Type B pancreatic cell (in vitro differentiated cells): Measurements from ENCODE around the gene STEAP1B. TPM values are rescaled to one million over a fixed set of nuclear protein-coding genes. Genes with fewer than 3 reads are reported as not detected.

ENCODE experiments used
- DNase-seq: peaks from one replicate; pipeline ENCODE4 v3.0.0; 2021; ENCODE audit warnings: mixed read lengths; ENCODE audit not compliant: unreplicated experiment; ENCODE audit errors: extremely low spot score
- H3K27ac Mint-ChIP-seq: 2 replicates; pipeline ENCODE4 v1.8.0; 2021; ENCODE audit warnings: mild to moderate bottlenecking, mixed read lengths
- H3K27me3 Mint-ChIP-seq: 2 replicates; pipeline ENCODE4 v1.8.0; 2021; ENCODE audit warnings: mixed read lengths
- H3K36me3 Mint-ChIP-seq: 2 replicates; pipeline ENCODE4 v1.8.0; 2021; ENCODE audit warnings: mixed read lengths
- H3K4me1 Mint-ChIP-seq: one replicate; pipeline ENCODE4 v1.8.0; 2021; ENCODE audit warnings: mixed read lengths; ENCODE audit not compliant: unreplicated experiment
- H3K4me3 Mint-ChIP-seq: 2 replicates; pipeline ENCODE4 v1.8.0; 2021; ENCODE audit warnings: mild to moderate bottlenecking, mixed read lengths
- H3K9me3 Mint-ChIP-seq: 2 replicates; pipeline ENCODE4 v1.8.0; 2021; ENCODE audit warnings: mixed read lengths
- total RNA-seq: library from RNA; stranded (reverse); gene quantifications from 2 replicates; pipeline ENCODE4 v1.2.1, GENCODE V29; 2021; ENCODE audit warnings: low replicate concordance
- TF ChIP-seq, protein P1 (sequence below): fragments of 200-600 bp; sonication (generic); conservative IDR thresholded peaks from 2 replicates; pipeline ENCODE4 v1.5.0; 2021; ENCODE audit warnings: antibody characterized with exemption, mild to moderate bottlenecking

Gene STEAP1B
- total RNA-seq, 1 donor from 2014 or later = 2.0 TPM

GRCh38 chr7:22420973-22421635 lies 78.9 kb downstream of the STEAP1B start:
- Mint-ChIP-seq H3K27me3 (no peaks in the 10 kb centered on the region), H3K27ac (no peak overlapping the region), H3K4me1 (peaks cover 17% of the 10 kb centered on the region), H3K36me3 (no peaks in the 10 kb centered on the region), H3K9me3 (no peaks in the 10 kb centered on the region), H3K4me3 (no peak overlapping the region)
- TF ChIP-seq, protein P1, sequence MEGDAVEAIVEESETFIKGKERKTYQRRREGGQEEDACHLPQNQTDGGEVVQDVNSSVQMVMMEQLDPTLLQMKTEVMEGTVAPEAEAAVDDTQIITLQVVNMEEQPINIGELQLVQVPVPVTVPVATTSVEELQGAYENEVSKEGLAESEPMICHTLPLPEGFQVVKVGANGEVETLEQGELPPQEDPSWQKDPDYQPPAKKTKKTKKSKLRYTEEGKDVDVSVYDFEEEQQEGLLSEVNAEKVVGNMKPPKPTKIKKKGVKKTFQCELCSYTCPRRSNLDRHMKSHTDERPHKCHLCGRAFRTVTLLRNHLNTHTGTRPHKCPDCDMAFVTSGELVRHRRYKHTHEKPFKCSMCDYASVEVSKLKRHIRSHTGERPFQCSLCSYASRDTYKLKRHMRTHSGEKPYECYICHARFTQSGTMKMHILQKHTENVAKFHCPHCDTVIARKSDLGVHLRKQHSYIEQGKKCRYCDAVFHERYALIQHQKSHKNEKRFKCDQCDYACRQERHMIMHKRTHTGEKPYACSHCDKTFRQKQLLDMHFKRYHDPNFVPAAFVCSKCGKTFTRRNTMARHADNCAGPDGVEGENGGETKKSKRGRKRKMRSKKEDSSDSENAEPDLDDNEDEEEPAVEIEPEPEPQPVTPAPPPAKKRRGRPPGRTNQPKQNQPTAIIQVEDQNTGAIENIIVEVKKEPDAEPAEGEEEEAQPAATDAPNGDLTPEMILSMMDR = no peak
- no peak for DNase-seq

DNA sequence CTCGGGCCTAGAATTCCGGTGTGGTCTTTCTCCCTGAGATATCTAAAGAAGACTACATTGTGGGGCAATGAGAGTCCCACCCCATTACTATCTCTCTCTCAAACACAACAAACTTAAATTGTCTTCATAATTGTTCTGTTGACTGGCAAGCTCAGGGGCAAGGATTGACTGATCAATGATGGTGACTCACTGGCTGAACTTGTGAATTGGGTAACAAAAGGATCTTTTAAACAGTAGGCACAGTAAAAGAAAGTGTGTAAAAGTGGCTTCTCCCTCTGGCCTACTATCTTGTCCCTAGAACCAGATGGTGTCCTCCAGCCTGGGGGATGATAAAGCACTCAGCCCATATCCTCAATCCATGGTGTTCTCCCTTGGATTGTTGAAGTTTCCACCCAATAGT lies 80.0 kb downstream of the STEAP1B start:
- H3K27ac Mint-ChIP-seq = no peak overlapping the region
- TF ChIP-seq, protein P1 = no peak
- peaks cover 11% of the 10 kb centered on the region for H3K4me1 Mint-ChIP-seq
- no peaks in the 10 kb centered on the region for H3K27me3 Mint-ChIP-seq
- DNase-seq = no peak
- H3K36me3 Mint-ChIP-seq = no peaks in the 10 kb centered on the region
- no peak overlapping the region for H3K4me3 Mint-ChIP-seq
- H3K9me3 Mint-ChIP-seq = no peaks in the 10 kb centered on the region

- no peaks in the 10 kb centered on the region for H3K36me3 Mint-ChIP-seq
- H3K4me3 Mint-ChIP-seq = no peak overlapping the region
- H3K27ac Mint-ChIP-seq = no peak overlapping the region
- no peaks in the 10 kb centered on the region for H3K9me3 Mint-ChIP-seq
- TF ChIP-seq, protein P1 = no peak
- H3K27me3 Mint-ChIP-seq = peaks cover 1% of the 10 kb centered on the region
- peaks cover 11% of the 10 kb centered on the region for H3K4me1 Mint-ChIP-seq
- DNase-seq = no peak
These were observed 80.5 kb downstream of the STEAP1B start for GRCh38 chr7:22419488-22419887.

GRCh38 chr7:22418251-22419046 lies 81.5 kb downstream of the STEAP1B start:
- no peak for DNase-seq
- Mint-ChIP-seq H3K4me1 (peaks cover 11% of the 10 kb centered on the region), H3K27ac (no peak overlapping the region), H3K36me3 (no peaks in the 10 kb centered on the region), H3K9me3 (no peaks in the 10 kb centered on the region), H3K4me3 (no peak overlapping the region), H3K27me3 (peaks cover 3% of the 10 kb centered on the region)
- TF ChIP-seq, protein P1 = no peak

- TF ChIP-seq, protein P1 = no peak
- Mint-ChIP-seq H3K9me3 (no peaks in the 10 kb centered on the region), H3K36me3 (no peaks in the 10 kb centered on the region), H3K27ac (no peak overlapping the region), H3K27me3 (peaks cover 3% of the 10 kb centered on the region), H3K4me3 (no peak overlapping the region), H3K4me1 (peaks cover 11% of the 10 kb centered on the region)
- no peak for DNase-seq
These were observed 82.1 kb downstream of the STEAP1B start for GRCh38 chr7:22417841-22418240.
